Stomach (tissue), 4 donors: Measurements from ENCODE around the gene MAB21L4.

ENCODE experiments used
- EP300 ChIP-seq: sonication (generic); formaldehyde crosslinking; IDR thresholded peaks from one replicate; pipeline ENCODE4 v1.6.1; 2017; ENCODE audit warnings: antibody characterized with exemption
- POLR2A ChIP-seq, 4 donors: fragments of 450-650 bp; IDR thresholded peaks; one replicate each; pipeline ENCODE4 v1.6.1; 2016; ENCODE audit warnings: antibody characterized with exemption in 4 of 4, control low read depth in 2 of 4, mild to moderate bottlenecking in 1 of 4, moderate library complexity in 1 of 4
- TF ChIP-seq, protein P1 (sequence below), 7 experiments: fragments of 450-650 bp in 4 of 7; fragments of 200-600 bp in 3 of 7; sonication (generic) in 3 of 7; IDR thresholded peaks; one replicate each; pipeline ENCODE4 v1.5.1; 2016 to 2019; ENCODE audit warnings: antibody characterized with exemption in 7 of 7, control low read depth in 2 of 7, mild to moderate bottlenecking in 1 of 7

DNA sequence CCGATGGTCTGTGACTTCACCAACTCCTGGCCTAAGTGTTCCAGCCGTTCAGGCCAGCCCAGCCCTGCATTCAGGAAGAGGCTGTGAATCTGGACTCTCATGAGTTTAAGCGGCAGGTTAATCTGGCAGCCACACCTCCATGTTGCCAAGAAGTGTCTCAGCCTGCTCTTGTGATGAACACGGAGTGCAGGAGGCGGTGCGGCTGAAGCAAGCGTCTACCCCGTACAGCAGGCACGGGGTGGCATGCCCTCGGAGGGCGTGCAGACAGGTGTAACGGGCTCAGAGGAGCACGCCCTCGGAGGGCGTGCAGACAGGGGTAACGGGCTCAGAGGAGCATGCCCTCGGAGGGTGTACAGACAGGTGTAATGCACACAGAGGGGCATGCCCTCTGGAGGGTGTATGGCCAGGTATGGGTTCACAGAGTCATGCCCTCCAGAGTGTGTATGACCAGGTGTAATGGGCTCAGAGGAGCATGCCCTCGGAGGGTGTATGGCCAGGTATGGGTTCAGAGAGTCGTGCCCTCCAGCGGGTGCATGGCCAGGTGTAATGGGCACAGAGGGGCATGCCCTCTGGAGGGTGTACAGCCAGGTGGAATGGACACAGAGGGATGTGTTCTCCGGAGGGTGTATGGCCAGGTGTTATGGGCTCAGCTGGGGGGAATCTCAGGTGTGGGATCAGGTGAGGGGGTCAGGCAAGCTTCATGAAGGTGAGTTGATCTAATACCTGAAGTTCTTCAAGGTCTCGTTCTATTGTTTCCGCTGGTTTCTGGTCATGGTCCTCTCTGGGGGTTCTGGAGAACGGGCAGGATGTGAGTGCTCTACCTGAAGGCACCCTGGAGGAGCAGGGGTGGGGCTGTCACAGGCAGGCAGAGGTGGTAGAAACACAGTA, 32.8 kb upstream of the MAB21L4 start:
- TF ChIP-seq POLR2A (IDR thresholded peaks at IDR 0.05) (no peak), EP300 (no peak)
- TF ChIP-seq, protein P1, sequence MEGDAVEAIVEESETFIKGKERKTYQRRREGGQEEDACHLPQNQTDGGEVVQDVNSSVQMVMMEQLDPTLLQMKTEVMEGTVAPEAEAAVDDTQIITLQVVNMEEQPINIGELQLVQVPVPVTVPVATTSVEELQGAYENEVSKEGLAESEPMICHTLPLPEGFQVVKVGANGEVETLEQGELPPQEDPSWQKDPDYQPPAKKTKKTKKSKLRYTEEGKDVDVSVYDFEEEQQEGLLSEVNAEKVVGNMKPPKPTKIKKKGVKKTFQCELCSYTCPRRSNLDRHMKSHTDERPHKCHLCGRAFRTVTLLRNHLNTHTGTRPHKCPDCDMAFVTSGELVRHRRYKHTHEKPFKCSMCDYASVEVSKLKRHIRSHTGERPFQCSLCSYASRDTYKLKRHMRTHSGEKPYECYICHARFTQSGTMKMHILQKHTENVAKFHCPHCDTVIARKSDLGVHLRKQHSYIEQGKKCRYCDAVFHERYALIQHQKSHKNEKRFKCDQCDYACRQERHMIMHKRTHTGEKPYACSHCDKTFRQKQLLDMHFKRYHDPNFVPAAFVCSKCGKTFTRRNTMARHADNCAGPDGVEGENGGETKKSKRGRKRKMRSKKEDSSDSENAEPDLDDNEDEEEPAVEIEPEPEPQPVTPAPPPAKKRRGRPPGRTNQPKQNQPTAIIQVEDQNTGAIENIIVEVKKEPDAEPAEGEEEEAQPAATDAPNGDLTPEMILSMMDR (IDR thresholded peaks at IDR 0.05), result no peak
